GM12874 (cell line): ENCODE results near the gene DUOX2.

Source experiments
- CTCF ChIP-seq: IDR thresholded peaks from 2 replicates; pipeline ENCODE4 v1.5.1; 2011; ENCODE audit warnings: low read depth, mild to moderate bottlenecking, control low read depth, low read length, moderate library complexity; ENCODE audit not compliant: insufficient read depth

Gene DUOX2

GRCh38 chr15:45100884-45101625 lies 12.9 kb downstream of the DUOX2 start:
- no peak for TF ChIP-seq CTCF

- no peak for TF ChIP-seq CTCF
Measured at GRCh38 chr15:45099549-45100165, 14.3 kb downstream of the DUOX2 start.

- no peak for TF ChIP-seq CTCF
Measured at GRCh38 chr15:45097466-45097865, 16.5 kb downstream of the DUOX2 start.

GRCh38 chr15:45095661-45096060 lies 18.3 kb downstream of the DUOX2 start:
- no peak for TF ChIP-seq CTCF

GRCh38 chr15:45094358-45094730 lies 19.6 kb downstream of the DUOX2 start:
- no peak for TF ChIP-seq CTCF

- no peak for TF ChIP-seq CTCF
Measured at GRCh38 chr15:45093622-45094357, 20.2 kb downstream of the DUOX2 start.

- no peak for TF ChIP-seq CTCF
Measured at GRCh38 chr15:45093013-45093412, 21.0 kb downstream of the DUOX2 start.
